Frontal cortex (tissue), 1 donor: ENCODE results near the gene TAS2R5. TPM values are rescaled to one million over a fixed set of nuclear protein-coding genes. Genes with fewer than 3 reads are reported as not detected.

Experiments
- total RNA-seq: library from RNA; depleted of rRNA; stranded (reverse); fragments of >200 nt; gene quantifications from one replicate; pipeline ENCODE4 v1.2.3, GENCODE V29; 2014

The TAS2R5 gene
- total RNA-seq, 1 donor from 2014 or later, result 0.82 TPM

Other genes starting within 250 kb of the TAS2R5 start
- 46.5 TPM for gene AGK, start 238.8 kb upstream of the TAS2R5 start, total RNA-seq
- gene DENND11, start 88.1 kb upstream of the TAS2R5 start, total RNA-seq, result 32.6 TPM
- under 0.01 TPM for gene WEE2, start 81.9 kb upstream of the TAS2R5 start, total RNA-seq
- 77.5 TPM for gene SSBP1, start 51.9 kb upstream of the TAS2R5 start, total RNA-seq
- 1.2 TPM for gene TAS2R3, start 26.1 kb upstream of the TAS2R5 start, total RNA-seq
- gene TAS2R4, start 13.5 kb upstream of the TAS2R5 start, total RNA-seq, result 2.0 TPM
- gene PRSS37, start 51.3 kb downstream of the TAS2R5 start, total RNA-seq, result not detected
- gene OR9A4, start 126.2 kb downstream of the TAS2R5 start, total RNA-seq, result not detected
- gene CLEC5A, start 156.8 kb downstream of the TAS2R5 start, total RNA-seq, result not detected
- gene TAS2R38, start 183.6 kb downstream of the TAS2R5 start, total RNA-seq, result not detected
- gene MGAM, start 205.7 kb downstream of the TAS2R5 start, total RNA-seq, result 0.82 TPM